HG03280 (cell line): Measurements from ENCODE around the gene SPINK1.
"Not testable (repeated sequence)": the region's sequence is repeated elsewhere in the genome, so short reads cannot be mapped to it uniquely, and the experiment has no call there.

Source experiments
- ATAC-seq: cut with Tn5 transposase; IDR thresholded peaks from one replicate; pipeline ENCODE4 v1.9.1; 2021; ENCODE audit warnings: mild to moderate bottlenecking, moderate library complexity; ENCODE audit not compliant: unreplicated experiment

SPINK1 gene

GRCh38 chr5:147854894-147855773 lies 23.7 kb upstream of the SPINK1 start:
- ATAC-seq = no peak

GRCh38 chr5:147854331-147854730 lies 22.9 kb upstream of the SPINK1 start:
- no peak for ATAC-seq

- no peak for ATAC-seq
Observed at GRCh38 chr5:147853372-147853987, 22.0 kb upstream of the SPINK1 start.

- no peak for ATAC-seq
Observed at GRCh38 chr5:147852365-147852764, 20.9 kb upstream of the SPINK1 start.

GRCh38 chr5:147851578-147851977 lies 20.1 kb upstream of the SPINK1 start:
- no peak for ATAC-seq

GRCh38 chr5:147849226-147849625 lies 17.8 kb upstream of the SPINK1 start:
- ATAC-seq = no peak

- no peak for ATAC-seq
Observed at GRCh38 chr5:147845618-147846017, 14.1 kb upstream of the SPINK1 start.

GRCh38 chr5:147844846-147845245 lies 13.4 kb upstream of the SPINK1 start:
- ATAC-seq = no peak

- ATAC-seq = no peak
Observed at GRCh38 chr5:147842869-147843268, 11.4 kb upstream of the SPINK1 start.

GRCh38 chr5:147836439-147836838 lies 5.0 kb upstream of the SPINK1 start:
- ATAC-seq = no peak

- no peak for ATAC-seq
Observed at GRCh38 chr5:147835386-147835798, 3.9 kb upstream of the SPINK1 start.

GRCh38 chr5:147832541-147832940 lies 1.1 kb upstream of the SPINK1 start:
- ATAC-seq = no peak

GRCh38 chr5:147830035-147830434 lies 1.4 kb downstream of the SPINK1 start:
- no peak for ATAC-seq

- ATAC-seq = not testable (repeated sequence)
Observed at GRCh38 chr5:147827017-147827416, 4.5 kb downstream of the SPINK1 start.

- ATAC-seq = no peak
Observed at GRCh38 chr5:147826361-147826760, 5.1 kb downstream of the SPINK1 start.

GRCh38 chr5:147822686-147823491 lies 8.6 kb downstream of the SPINK1 start:
- ATAC-seq = peak; percentile 88

- ATAC-seq = not testable (repeated sequence)
Observed at GRCh38 chr5:147822222-147822621, 9.2 kb downstream of the SPINK1 start.

- no peak for ATAC-seq
Observed at GRCh38 chr5:147821766-147822165, 9.7 kb downstream of the SPINK1 start.

- no peak for ATAC-seq
Observed at GRCh38 chr5:147819261-147819770, 12.2 kb downstream of the SPINK1 start.

GRCh38 chr5:147818290-147818689 lies 13.2 kb downstream of the SPINK1 start:
- no peak for ATAC-seq

GRCh38 chr5:147813696-147814095 lies 17.8 kb downstream of the SPINK1 start:
- no peak for ATAC-seq
